Measurements from ENCODE around the gene ZMYND8.
"Not testable (repeated sequence)": the region's sequence is repeated elsewhere in the genome, so short reads cannot be mapped to it uniquely, and the experiment has no call there.

Gene ZMYND8

GRCh38 chr20:47188540-47188939, 168.0 kb downstream of the ZMYND8 start:
- H3K27ac ChIP-seq (ENCODE audit: low read length) = no peak overlapping the region
- H3K9ac ChIP-seq (ENCODE audit: low read depth, low read length) = no peak overlapping the region
- H3K27me3 ChIP-seq (ENCODE audit: insufficient read depth, low read length) = no peaks in the 10 kb centered on the region
- H3K9me3 ChIP-seq (ENCODE audit: insufficient read depth, low read depth, low read length) = no peaks in the 10 kb centered on the region
- no peaks in the 10 kb centered on the region for H3K36me3 ChIP-seq (ENCODE audit: insufficient read depth, low read depth, low read length)
- no peaks in the 10 kb centered on the region for H3K4me1 ChIP-seq (ENCODE audit: insufficient read depth, low read length)
- no peak overlapping the region for H3K4me3 ChIP-seq (ENCODE audit: low read length)

GRCh38 chr20:47187450-47188195, 168.9 kb downstream of the ZMYND8 start:
- no peaks in the 10 kb centered on the region for H3K4me1 ChIP-seq (ENCODE audit: insufficient read depth, low read length)

GRCh38 chr20:47183367-47183766, 173.1 kb downstream of the ZMYND8 start:
- no peak overlapping the region for H3K4me3 ChIP-seq (ENCODE audit: low read length)
- no peak overlapping the region for H3K27ac ChIP-seq (ENCODE audit: low read length)
- H3K9me3 ChIP-seq (ENCODE audit: insufficient read depth, low read depth, low read length) = no peaks in the 10 kb centered on the region
- no peaks in the 10 kb centered on the region for H3K27me3 ChIP-seq (ENCODE audit: insufficient read depth, low read length)
- H3K36me3 ChIP-seq (ENCODE audit: insufficient read depth, low read depth, low read length) = no peaks in the 10 kb centered on the region
- H3K4me1 ChIP-seq (ENCODE audit: insufficient read depth, low read length) = no peaks in the 10 kb centered on the region
- H3K9ac ChIP-seq (ENCODE audit: low read depth, low read length) = no peak overlapping the region

More at GRCh38 chr20:47187450-47188195, 168.9 kb downstream of the ZMYND8 start:
- H3K27me3 ChIP-seq (ENCODE audit: insufficient read depth, low read length) = no peaks in the 10 kb centered on the region
- no peak overlapping the region for H3K27ac ChIP-seq (ENCODE audit: low read length)
- H3K36me3 ChIP-seq (ENCODE audit: insufficient read depth, low read depth, low read length) = no peaks in the 10 kb centered on the region
- no peak overlapping the region for H3K9ac ChIP-seq (ENCODE audit: low read depth, low read length)
- no peak overlapping the region for H3K4me3 ChIP-seq (ENCODE audit: low read length)
- H3K9me3 ChIP-seq (ENCODE audit: insufficient read depth, low read depth, low read length) = no peaks in the 10 kb centered on the region

GRCh38 chr20:47181056-47181862, 175.2 kb downstream of the ZMYND8 start:
- H3K9ac ChIP-seq (ENCODE audit: low read depth, low read length) = no peak overlapping the region
- H3K36me3 ChIP-seq (ENCODE audit: insufficient read depth, low read depth, low read length) = no peaks in the 10 kb centered on the region
- H3K27me3 ChIP-seq (ENCODE audit: insufficient read depth, low read length) = no peaks in the 10 kb centered on the region
- no peaks in the 10 kb centered on the region for H3K9me3 ChIP-seq (ENCODE audit: insufficient read depth, low read depth, low read length)
- H3K4me3 ChIP-seq (ENCODE audit: low read length) = no peak overlapping the region
- H3K4me1 ChIP-seq (ENCODE audit: insufficient read depth, low read length) = no peaks in the 10 kb centered on the region
- no peak overlapping the region for H3K27ac ChIP-seq (ENCODE audit: low read length)

DNA sequence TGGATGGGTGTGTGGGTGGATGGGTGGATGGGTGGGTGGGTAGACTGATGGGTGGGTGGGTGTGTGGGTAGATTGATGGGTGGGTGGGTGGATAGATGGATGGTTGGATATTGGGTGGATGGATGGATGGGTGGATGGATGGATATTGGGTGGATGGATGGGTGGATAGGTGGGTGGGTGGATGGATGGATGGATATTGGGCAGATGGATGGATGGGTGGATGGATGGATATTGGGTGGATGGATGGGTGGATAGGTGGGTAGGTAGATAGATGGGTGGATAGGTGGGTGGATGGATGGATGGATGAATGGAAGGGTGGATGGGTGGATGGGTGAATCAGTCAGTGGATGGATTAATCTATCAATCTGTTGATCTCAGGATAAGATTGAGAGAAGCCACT, 177.2 kb downstream of the ZMYND8 start:
- Histone ChIP-seq H3K27me3 (ENCODE audit: insufficient read depth, low read length) (no peaks in the 10 kb centered on the region), H3K9me3 (ENCODE audit: insufficient read depth, low read depth, low read length) (no peaks in the 10 kb centered on the region), H3K27ac (ENCODE audit: low read length) (no peak overlapping the region), H3K4me1 (ENCODE audit: insufficient read depth, low read length) (no peaks in the 10 kb centered on the region), H3K4me3 (ENCODE audit: low read length) (no peak overlapping the region), H3K36me3 (ENCODE audit: insufficient read depth, low read depth, low read length) (no peaks in the 10 kb centered on the region), H3K9ac (ENCODE audit: low read depth, low read length) (no peak overlapping the region)

- Histone ChIP-seq H3K4me3 (ENCODE audit: low read length) (no peak overlapping the region), H3K27ac (ENCODE audit: low read length) (no peak overlapping the region), H3K4me1 (ENCODE audit: insufficient read depth, low read length) (no peaks in the 10 kb centered on the region), H3K9me3 (ENCODE audit: insufficient read depth, low read depth, low read length) (no peaks in the 10 kb centered on the region), H3K36me3 (ENCODE audit: insufficient read depth, low read depth, low read length) (no peaks in the 10 kb centered on the region), H3K27me3 (ENCODE audit: insufficient read depth, low read length) (no peaks in the 10 kb centered on the region), H3K9ac (ENCODE audit: low read depth, low read length) (no peak overlapping the region)
Measured at GRCh38 chr20:47178851-47179250, 177.6 kb downstream of the ZMYND8 start.

DNA sequence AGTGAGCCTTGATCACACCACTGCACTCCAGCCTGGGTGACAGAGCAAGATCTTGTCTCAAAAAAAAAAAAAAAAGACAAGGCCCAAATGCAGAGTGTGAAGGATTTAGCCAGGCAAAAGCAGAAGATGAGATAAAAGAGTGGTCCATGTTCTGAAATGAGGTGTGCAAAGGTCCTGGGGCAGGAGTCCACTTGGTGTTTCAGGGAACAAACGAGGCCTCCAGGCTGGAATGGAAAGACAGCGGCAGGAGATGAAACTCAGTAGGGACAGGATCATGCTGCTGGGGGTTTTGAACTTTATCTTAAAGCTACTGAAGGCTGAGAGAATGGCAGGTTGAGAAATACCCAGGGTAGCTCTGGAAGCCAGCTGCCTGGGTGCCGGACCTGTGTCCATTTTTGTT, 178.2 kb downstream of the ZMYND8 start:
- Histone ChIP-seq H3K36me3 (ENCODE audit: insufficient read depth, low read depth, low read length) (no peaks in the 10 kb centered on the region), H3K4me1 (ENCODE audit: insufficient read depth, low read length) (no peaks in the 10 kb centered on the region)

GRCh38 chr20:47176217-47176616, 180.3 kb downstream of the ZMYND8 start:
- H3K9ac ChIP-seq (ENCODE audit: low read depth, low read length) = not testable (repeated sequence)

More for the DNA sequence above, 178.2 kb downstream of the ZMYND8 start:
- Histone ChIP-seq H3K27me3 (ENCODE audit: insufficient read depth, low read length) (no peaks in the 10 kb centered on the region), H3K9me3 (ENCODE audit: insufficient read depth, low read depth, low read length) (no peaks in the 10 kb centered on the region), H3K27ac (ENCODE audit: low read length) (no peak overlapping the region), H3K4me3 (ENCODE audit: low read length) (no peak overlapping the region), H3K9ac (ENCODE audit: low read depth, low read length) (no peak overlapping the region)

DNA sequence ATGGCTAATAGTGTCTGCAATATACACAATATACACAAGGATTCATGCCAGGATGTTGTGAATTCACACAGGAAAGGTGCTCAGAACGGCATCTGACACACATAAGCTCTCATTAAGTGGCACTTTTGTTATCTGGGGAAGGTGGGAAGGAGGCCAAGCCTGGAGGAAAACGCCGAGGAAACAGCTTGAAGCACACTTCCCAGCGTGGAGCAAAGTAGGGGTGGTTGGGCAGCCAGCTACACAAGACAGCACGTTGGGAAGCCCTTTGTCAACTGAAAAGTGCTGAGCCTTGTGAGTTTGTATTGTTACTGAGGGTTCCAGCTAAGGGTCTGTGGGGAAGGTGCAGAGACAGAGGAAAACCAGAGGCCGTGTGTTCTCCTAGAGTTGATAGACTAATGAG, 181.0 kb downstream of the ZMYND8 start:
- Histone ChIP-seq H3K4me3 (ENCODE audit: low read length) (no peak overlapping the region), H3K27me3 (ENCODE audit: insufficient read depth, low read length) (no peaks in the 10 kb centered on the region), H3K9ac (ENCODE audit: low read depth, low read length) (no peak overlapping the region), H3K36me3 (ENCODE audit: insufficient read depth, low read depth, low read length) (no peaks in the 10 kb centered on the region), H3K27ac (ENCODE audit: low read length) (no peak overlapping the region), H3K4me1 (ENCODE audit: insufficient read depth, low read length) (no peaks in the 10 kb centered on the region), H3K9me3 (ENCODE audit: insufficient read depth, low read depth, low read length) (no peaks in the 10 kb centered on the region)

More at GRCh38 chr20:47176217-47176616, 180.3 kb downstream of the ZMYND8 start:
- H3K36me3 ChIP-seq (ENCODE audit: insufficient read depth, low read depth, low read length); H3K4me1 ChIP-seq (ENCODE audit: insufficient read depth, low read length); H3K4me3 ChIP-seq (ENCODE audit: low read length); H3K9me3 ChIP-seq (ENCODE audit: insufficient read depth, low read depth, low read length); H3K27ac ChIP-seq (ENCODE audit: low read length); H3K27me3 ChIP-seq (ENCODE audit: insufficient read depth, low read length): not testable (repeated sequence)

DNA sequence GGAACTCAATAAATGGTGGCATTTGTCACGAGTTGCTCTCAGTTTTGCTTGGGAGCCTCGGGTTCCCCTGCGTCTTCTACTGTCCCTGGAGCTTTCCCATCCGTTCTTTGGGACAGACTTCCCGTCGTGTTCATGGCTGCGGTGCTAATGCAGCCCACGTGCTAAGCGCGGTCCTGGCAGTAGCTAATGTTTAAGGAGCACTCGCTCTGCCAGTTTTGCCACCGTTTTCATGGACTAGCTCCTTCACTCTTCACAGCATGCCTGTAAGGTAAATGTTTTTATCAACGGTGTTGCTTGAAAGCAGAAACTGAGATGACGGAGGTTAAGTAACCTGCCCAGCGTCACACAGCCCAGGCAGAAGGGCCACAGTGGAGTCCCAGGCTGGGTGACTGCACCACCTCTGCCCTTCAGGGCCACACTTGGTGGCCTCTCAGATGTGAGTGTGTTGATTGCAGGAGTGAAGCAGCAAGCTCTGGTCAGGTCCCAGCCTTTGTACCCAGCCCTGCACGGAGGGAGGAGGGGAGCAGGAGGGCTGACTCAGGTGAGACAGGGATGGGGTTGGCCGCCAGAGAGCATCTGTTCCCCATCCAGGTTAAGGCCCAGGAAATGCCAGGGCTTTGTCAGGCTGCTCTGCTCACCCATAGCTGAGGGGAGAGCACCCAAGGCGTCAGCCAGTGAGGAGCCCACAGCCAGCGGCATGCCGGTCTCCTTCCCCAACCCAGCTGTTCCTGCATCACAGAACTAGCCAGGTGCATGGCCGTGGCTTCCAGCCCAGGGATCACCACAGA, 181.8 kb downstream of the ZMYND8 start:
- no peaks in the 10 kb centered on the region for H3K27me3 ChIP-seq (ENCODE audit: insufficient read depth, low read length)
- no peaks in the 10 kb centered on the region for H3K4me1 ChIP-seq (ENCODE audit: insufficient read depth, low read length)
- no peaks in the 10 kb centered on the region for H3K9me3 ChIP-seq (ENCODE audit: insufficient read depth, low read depth, low read length)
- no peaks in the 10 kb centered on the region for H3K36me3 ChIP-seq (ENCODE audit: insufficient read depth, low read depth, low read length)
- no peak overlapping the region for H3K27ac ChIP-seq (ENCODE audit: low read length)
- no peak overlapping the region for H3K9ac ChIP-seq (ENCODE audit: low read depth, low read length)
- H3K4me3 ChIP-seq (ENCODE audit: low read length) = no peak overlapping the region

- no peak overlapping the region for H3K4me3 ChIP-seq (ENCODE audit: low read length)
- H3K27me3 ChIP-seq (ENCODE audit: insufficient read depth, low read length) = no peaks in the 10 kb centered on the region
- no peak overlapping the region for H3K27ac ChIP-seq (ENCODE audit: low read length)
- no peaks in the 10 kb centered on the region for H3K36me3 ChIP-seq (ENCODE audit: insufficient read depth, low read depth, low read length)
- no peaks in the 10 kb centered on the region for H3K9me3 ChIP-seq (ENCODE audit: insufficient read depth, low read depth, low read length)
- no peak overlapping the region for H3K9ac ChIP-seq (ENCODE audit: low read depth, low read length)
- no peaks in the 10 kb centered on the region for H3K4me1 ChIP-seq (ENCODE audit: insufficient read depth, low read length)
Measured at GRCh38 chr20:47173596-47174216, 182.8 kb downstream of the ZMYND8 start.
